OCI-LY1 (cell line): ENCODE results near the gene DDR1.

Experiments used
- CTCF ChIP-seq: fragments of 200-600 bp; sonication (generic), shearing (Covaris generic); IDR thresholded peaks from 2 replicates; pipeline ENCODE4 v1.5.1; 2017; ENCODE audit warnings: mild to moderate bottlenecking, antibody characterized with exemption, low read length, moderate library complexity, mixed read lengths
- EZH2 ChIP-seq: fragments of 200-600 bp; sonication (generic), shearing (Covaris generic); IDR thresholded peaks from 2 replicates; pipeline ENCODE4 v1.8.0; 2017; ENCODE audit warnings: borderline replicate concordance, mixed run types, mild to moderate bottlenecking, antibody characterized with exemption, low read length, moderate library complexity, mixed read lengths

GRCh38 chr6:30940361-30940986 lies 56.2 kb downstream of the DDR1 start, which contains the start of gene MUCL3:
- TF ChIP-seq CTCF (no peak), EZH2 (no peak)
